Transverse colon (tissue), 4 donors: ENCODE results near the gene RNF168.

ENCODE experiments used
- POLR2A ChIP-seq: fragments of 450-650 bp; IDR thresholded peaks from one replicate; pipeline ENCODE4 v1.6.1; 2016; ENCODE audit warnings: antibody characterized with exemption, mild to moderate bottlenecking, moderate library complexity
- POLR2AphosphoS5 ChIP-seq, 3 donors: sonication (generic); formaldehyde crosslinking; IDR thresholded peaks; one replicate each; pipeline ENCODE4 v1.6.1; 2016; ENCODE audit warnings: antibody characterized with exemption in 3 of 3
- TF ChIP-seq, protein P1 (sequence below), 5 experiments: fragments of 200-600 bp in 3 of 5; fragments of 450-650 bp in 2 of 5; sonication (generic) in 3 of 5; IDR thresholded peaks; 1 replicate in 2 of 5; 2 replicates in 3 of 5; pipeline ENCODE4 v1.5.1; 2016 to 2017; ENCODE audit warnings: antibody characterized with exemption in 5 of 5, inconsistent platforms in 3 of 5, mild to moderate bottlenecking in 2 of 5, moderate library complexity in 1 of 5

DNA sequence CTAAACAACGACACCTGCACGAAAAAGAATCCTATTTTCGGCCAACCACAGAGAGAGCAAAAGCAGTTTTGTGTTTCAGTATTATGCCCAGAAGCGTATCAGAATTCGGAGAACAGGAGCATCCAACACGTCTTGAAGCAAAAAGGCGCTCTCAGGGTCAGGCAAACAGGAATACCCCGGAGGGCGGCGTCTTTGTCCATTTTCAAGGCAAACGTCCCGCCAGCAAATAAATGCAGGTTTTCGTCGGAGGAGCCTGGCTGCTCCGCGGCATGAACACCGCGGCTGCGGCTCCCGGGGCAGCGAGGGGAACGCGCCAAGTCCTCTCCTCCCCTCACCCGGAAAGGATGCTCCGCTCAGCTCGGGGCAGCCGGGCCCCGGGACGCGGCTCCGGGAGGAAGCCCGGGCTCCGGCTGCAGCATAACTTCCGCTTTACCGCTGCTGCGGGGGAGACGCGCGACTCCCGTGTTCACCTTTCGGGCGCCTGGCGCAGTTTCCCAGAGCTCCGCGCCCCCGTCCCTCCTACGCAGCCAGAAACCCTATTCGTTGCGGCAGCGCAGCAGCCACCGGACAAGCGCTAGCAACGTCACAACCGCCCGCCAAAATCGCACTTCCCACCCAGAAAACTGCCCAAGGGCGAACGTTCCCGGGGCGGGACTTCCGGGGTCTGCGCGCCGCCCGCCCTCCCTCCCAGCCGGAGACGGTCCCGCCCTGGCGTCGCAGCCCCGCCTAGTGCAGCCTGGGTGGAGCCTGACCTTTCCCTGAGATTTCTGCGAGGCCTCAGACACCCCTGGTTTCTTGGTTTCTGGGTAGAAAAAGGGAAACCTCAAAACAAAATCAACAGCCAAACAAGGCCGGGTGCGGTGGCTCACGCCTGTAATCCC, at the start of gene RNF168:
- TF ChIP-seq POLR2A, result peak; percentile 97
- TF ChIP-seq, protein P1, sequence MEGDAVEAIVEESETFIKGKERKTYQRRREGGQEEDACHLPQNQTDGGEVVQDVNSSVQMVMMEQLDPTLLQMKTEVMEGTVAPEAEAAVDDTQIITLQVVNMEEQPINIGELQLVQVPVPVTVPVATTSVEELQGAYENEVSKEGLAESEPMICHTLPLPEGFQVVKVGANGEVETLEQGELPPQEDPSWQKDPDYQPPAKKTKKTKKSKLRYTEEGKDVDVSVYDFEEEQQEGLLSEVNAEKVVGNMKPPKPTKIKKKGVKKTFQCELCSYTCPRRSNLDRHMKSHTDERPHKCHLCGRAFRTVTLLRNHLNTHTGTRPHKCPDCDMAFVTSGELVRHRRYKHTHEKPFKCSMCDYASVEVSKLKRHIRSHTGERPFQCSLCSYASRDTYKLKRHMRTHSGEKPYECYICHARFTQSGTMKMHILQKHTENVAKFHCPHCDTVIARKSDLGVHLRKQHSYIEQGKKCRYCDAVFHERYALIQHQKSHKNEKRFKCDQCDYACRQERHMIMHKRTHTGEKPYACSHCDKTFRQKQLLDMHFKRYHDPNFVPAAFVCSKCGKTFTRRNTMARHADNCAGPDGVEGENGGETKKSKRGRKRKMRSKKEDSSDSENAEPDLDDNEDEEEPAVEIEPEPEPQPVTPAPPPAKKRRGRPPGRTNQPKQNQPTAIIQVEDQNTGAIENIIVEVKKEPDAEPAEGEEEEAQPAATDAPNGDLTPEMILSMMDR (IDR thresholded peaks at IDR 0.05), result no peak
- peak; percentile 97 to 98 (median 97) for TF ChIP-seq POLR2AphosphoS5 (IDR thresholded peaks at IDR 0.05)
